Keratinocyte (primary cell): ENCODE results near the gene MAP7.

ENCODE experiments used
- EZH2 ChIP-seq: IDR thresholded peaks from one replicate; pipeline ENCODE4 v1.6.1; 2012; ENCODE audit warnings: inconsistent platforms, mild to moderate bottlenecking, low read length, moderate library complexity
- TF ChIP-seq, protein P1 (sequence below), 3 experiments: IDR thresholded peaks in 1 of 3; conservative IDR thresholded peaks in 1 of 3; optimal IDR thresholded peaks in 1 of 3; 2 replicates in 2 of 3; 3 replicates in 1 of 3; pipeline versions ENCODE3 to v1.5.1; 2011; ENCODE audit warnings: low read length in 3 of 3, mild to moderate bottlenecking in 3 of 3, moderate library complexity in 2 of 3, control low read depth in 1 of 3, inconsistent platforms in 1 of 3; ENCODE audit not compliant: insufficient read depth in 2 of 3; ENCODE audit errors: extremely low read depth in 1 of 3

GRCh38 chr6:136309729-136310311 is 240.4 kb downstream of the MAP7 start:
- TF ChIP-seq, protein P1, sequence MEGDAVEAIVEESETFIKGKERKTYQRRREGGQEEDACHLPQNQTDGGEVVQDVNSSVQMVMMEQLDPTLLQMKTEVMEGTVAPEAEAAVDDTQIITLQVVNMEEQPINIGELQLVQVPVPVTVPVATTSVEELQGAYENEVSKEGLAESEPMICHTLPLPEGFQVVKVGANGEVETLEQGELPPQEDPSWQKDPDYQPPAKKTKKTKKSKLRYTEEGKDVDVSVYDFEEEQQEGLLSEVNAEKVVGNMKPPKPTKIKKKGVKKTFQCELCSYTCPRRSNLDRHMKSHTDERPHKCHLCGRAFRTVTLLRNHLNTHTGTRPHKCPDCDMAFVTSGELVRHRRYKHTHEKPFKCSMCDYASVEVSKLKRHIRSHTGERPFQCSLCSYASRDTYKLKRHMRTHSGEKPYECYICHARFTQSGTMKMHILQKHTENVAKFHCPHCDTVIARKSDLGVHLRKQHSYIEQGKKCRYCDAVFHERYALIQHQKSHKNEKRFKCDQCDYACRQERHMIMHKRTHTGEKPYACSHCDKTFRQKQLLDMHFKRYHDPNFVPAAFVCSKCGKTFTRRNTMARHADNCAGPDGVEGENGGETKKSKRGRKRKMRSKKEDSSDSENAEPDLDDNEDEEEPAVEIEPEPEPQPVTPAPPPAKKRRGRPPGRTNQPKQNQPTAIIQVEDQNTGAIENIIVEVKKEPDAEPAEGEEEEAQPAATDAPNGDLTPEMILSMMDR (optimal IDR thresholded peaks at IDR 0.05 in 1 of 3, IDR thresholded peaks at IDR 0.05 in 1 of 3, conservative IDR thresholded peaks at IDR 0.05 in 1 of 3; ENCODE audit: extremely low read depth in 1 of 3, insufficient read depth in 2 of 3, low read length in 3 of 3) = no peak
- TF ChIP-seq EZH2 = no peak
